ENCODE measurements around the gene CAMK2B. TPM values are rescaled to one million over a fixed set of nuclear protein-coding genes. Genes with fewer than 3 reads are reported as not detected.

Gene CAMK2B
- total RNA-seq, 1 donor from 2014 or later, result 3.2 TPM

- TF ChIP-seq CTCF (IDR thresholded peaks at IDR 0.05), result no peak
- intact Hi-C loops (cut with DNase I), result no loop called here
- DNase-seq (ENCODE audit: low spot score in 2 of 2), result no peak
Observed at GRCh38 chr7:44213206-44213876, 112.1 kb downstream of the CAMK2B start.

DNA sequence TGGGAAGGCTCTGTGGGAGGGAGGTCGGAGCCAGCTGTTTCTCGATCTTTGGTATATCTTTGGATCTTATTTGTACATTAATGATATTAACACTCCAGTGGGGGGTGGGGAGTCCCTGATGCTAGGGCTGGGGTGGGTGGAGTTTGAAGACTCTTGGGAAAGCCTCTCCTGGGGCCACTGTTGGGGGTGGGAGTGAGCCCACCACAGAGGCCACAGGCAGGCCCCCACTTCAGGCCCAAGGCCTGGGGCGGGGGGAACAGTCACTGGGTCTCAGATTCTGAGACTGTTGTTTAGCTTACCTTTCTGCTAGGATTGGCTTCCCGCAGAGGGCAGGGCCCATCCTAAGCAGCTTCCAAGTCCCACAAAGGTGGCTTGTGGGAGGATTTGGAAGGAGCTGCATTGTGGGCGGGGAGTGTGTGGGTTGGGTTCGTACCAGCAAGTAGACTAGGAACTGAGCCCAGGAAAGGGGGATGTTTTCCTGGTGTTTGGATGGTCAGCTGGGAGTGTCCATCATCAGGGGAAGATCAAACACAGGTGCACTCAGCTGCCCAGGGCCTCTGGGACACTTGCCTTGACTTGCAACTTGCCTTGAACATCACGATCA, 112.7 kb downstream of the CAMK2B start:
- H3K27ac ChIP-seq, result no peak overlapping the region
- intact Hi-C loops (cut with DNase I), result no loop called here
- no peak for TF ChIP-seq CTCF (IDR thresholded peaks at IDR 0.05)
- H3K4me1 ChIP-seq, result no peaks in the 10 kb centered on the region
- peaks cover 52 to 60% of the 10 kb centered on the region in 2 donors for H3K36me3 ChIP-seq
- no peak overlapping the region for H3K4me3 ChIP-seq
- no peaks in the 10 kb centered on the region for H3K9me3 ChIP-seq
- H3K27me3 ChIP-seq, result no peaks in the 10 kb centered on the region
- no peak for DNase-seq (ENCODE audit: low spot score in 2 of 2)

More at GRCh38 chr7:44213206-44213876, 112.1 kb downstream of the CAMK2B start:
- Histone ChIP-seq H3K4me1 (no peaks in the 10 kb centered on the region), H3K4me3 (no peak overlapping the region), H3K9me3 (no peaks in the 10 kb centered on the region), H3K27ac (no peak overlapping the region), H3K36me3 (peaks cover 46 to 53% of the 10 kb centered on the region in 2 donors), H3K27me3 (no peaks in the 10 kb centered on the region)

- TF ChIP-seq CTCF (IDR thresholded peaks at IDR 0.05), result no peak
- Histone ChIP-seq H3K4me3 (no peak overlapping the region), H3K4me1 (no peaks in the 10 kb centered on the region), H3K27ac (no peak overlapping the region), H3K36me3 (peaks cover 59 to 66% of the 10 kb centered on the region in 2 donors), H3K27me3 (no peaks in the 10 kb centered on the region), H3K9me3 (no peaks in the 10 kb centered on the region)
- DNase-seq (ENCODE audit: low spot score in 2 of 2), result no peak
- intact Hi-C loops (cut with DNase I), result no loop called here
Observed at GRCh38 chr7:44212018-44212417, 113.4 kb downstream of the CAMK2B start.

DNA sequence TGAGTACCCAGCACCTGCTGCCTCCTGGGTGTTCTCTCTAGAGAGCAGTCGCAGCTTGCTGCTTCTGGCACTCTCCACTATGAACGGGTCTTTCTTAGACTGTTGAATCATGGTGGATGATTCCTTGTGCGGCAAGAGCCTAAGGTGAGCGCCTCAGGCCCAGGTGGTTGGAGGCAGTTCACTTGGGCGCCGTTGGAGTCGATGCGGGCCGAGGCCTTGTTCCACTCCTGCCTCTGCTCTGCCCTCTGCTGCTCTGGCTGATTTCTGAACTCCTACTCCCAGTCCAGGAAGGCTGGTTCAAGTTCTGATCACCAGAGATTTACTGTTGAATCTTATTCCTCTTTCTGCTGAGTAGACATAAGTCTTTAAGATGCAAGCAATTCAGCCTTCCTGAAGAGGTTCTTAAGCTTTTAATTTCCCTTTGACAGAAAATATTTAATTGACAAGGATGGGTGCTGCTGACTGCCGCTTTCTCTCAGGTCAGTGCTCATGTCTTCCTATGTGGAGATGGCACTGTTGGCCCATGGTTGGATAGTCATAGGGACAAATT, 114.2 kb downstream of the CAMK2B start:
- H3K9me3 ChIP-seq, result no peaks in the 10 kb centered on the region
- DNase-seq (ENCODE audit: low spot score in 2 of 2), result no peak
- H3K36me3 ChIP-seq, result peaks cover 67% of the 10 kb centered on the region in 2 donors
- intact Hi-C loops (cut with DNase I), result no loop called here
- H3K27ac ChIP-seq, result no peak overlapping the region
- no peak for TF ChIP-seq CTCF (IDR thresholded peaks at IDR 0.05)
- H3K4me1 ChIP-seq, result no peaks in the 10 kb centered on the region
- no peak overlapping the region for H3K4me3 ChIP-seq
- H3K27me3 ChIP-seq, result no peaks in the 10 kb centered on the region

GRCh38 chr7:44210107-44210506, 115.3 kb downstream of the CAMK2B start:
- intact Hi-C loops (cut with DNase I), result no loop called here
- TF ChIP-seq CTCF (IDR thresholded peaks at IDR 0.05), result no peak
- DNase-seq (ENCODE audit: low spot score in 2 of 2), result no peak
- no peaks in the 10 kb centered on the region for H3K9me3 ChIP-seq
- H3K27ac ChIP-seq, result no peak overlapping the region
- H3K36me3 ChIP-seq, result peaks cover 78% of the 10 kb centered on the region in 2 donors
- H3K4me3 ChIP-seq, result no peak overlapping the region
- H3K4me1 ChIP-seq, result no peaks in the 10 kb centered on the region
- H3K27me3 ChIP-seq, result no peaks in the 10 kb centered on the region
